HCT116 (cell line): ENCODE results near the gene KCTD14.

Experiments
- CTCF ChIP-seq, 3 experiments: fragments of 200-600 bp in 1 of 3; sonication (generic) in 1 of 3; IDR thresholded peaks in 2 of 3; conservative IDR thresholded peaks in 1 of 3; 2 replicates each; pipeline ENCODE4 v1.5.1; 2012 to 2017; ENCODE audit warnings: low read depth in 2 of 3, low read length in 2 of 3, antibody characterized with exemption in 1 of 3, borderline replicate concordance in 1 of 3, control low read depth in 1 of 3, mild to moderate bottlenecking in 1 of 3, mixed read lengths in 1 of 3, mixed run types in 1 of 3, moderate library complexity in 1 of 3; ENCODE audit not compliant: insufficient read depth in 1 of 3
- EGR1 ChIP-seq: IDR thresholded peaks from 2 replicates; pipeline ENCODE4 v1.6.1; 2012; ENCODE audit warnings: low read depth

GRCh38 chr11:77981346-77981947 lies 41.6 kb downstream of the KCTD14 start:
- no peak for TF ChIP-seq CTCF (IDR thresholded peaks at IDR 0.05 in 2 of 3, conservative IDR thresholded peaks at IDR 0.05 in 1 of 3; ENCODE audit: borderline replicate concordance in 1 of 3, insufficient read depth in 1 of 3, low read depth in 2 of 3, low read length in 2 of 3)
- TF ChIP-seq EGR1, result no peak
